A549 (cell line): ENCODE measurements around the gene PEF1. TPM values are rescaled to one million over a fixed set of nuclear protein-coding genes. Genes with fewer than 3 reads are reported as not detected.

Experiments used
- ATAC-seq, 2 experiments: fragments of 200-7000 bp in 1 of 2; fragments of >200 bp in 1 of 2; cut with Nextera tagmentation in 1 of 2; cut with Tn5 transposase in 1 of 2; 3 replicates each; pipeline versions ENCODE4 v1.8.0 to v1.9.1; 2018 to 2020; ENCODE audit warnings: mild to moderate bottlenecking in 1 of 2, moderate library complexity in 1 of 2
- CTCF ChIA-PET: fragments of 300-600 bp; sonication (Branson Sonifier 250); formaldehyde crosslinking; extraction: SDS; loops from one replicate; lab custom pipeline; 2021; ENCODE audit warnings: antibody characterized with exemption, inconsistent platforms; lab: Yijun Ruan, JAX
- POLR2A ChIA-PET: fragments of 350-600 bp; formaldehyde crosslinking; extraction: SDS; loops from one replicate; lab custom pipeline; 2021; ENCODE audit warnings: antibody characterized with exemption, inconsistent platforms; lab: Yijun Ruan, JAX
- DNase-seq, 2 experiments: peaks; one replicate each; pipeline versions ENCODE4 v3.0.0 to v3.0.0-alpha.2; 2011 to 2016; ENCODE audit warnings: low read depth in 1 of 2, low spot score in 1 of 2
- FAIRE-seq: peaks from 2 replicates; lab custom pipeline; 2011; peaks lifted over from hg19 to GRCh38; lab: Jason Lieb, UNC
- H3K27ac ChIP-seq, 2 experiments: fragments of >200 bp; sonication (Bioruptor Twin); formaldehyde crosslinking; 3 replicates each; pipeline ENCODE4 v1.5.1; 2016 to 2017
- H3K4me1 ChIP-seq: fragments of >200 bp; sonication (Bioruptor Twin); formaldehyde crosslinking; 3 replicates; pipeline ENCODE4 v1.6.1; 2016
- H3K4me2 ChIP-seq: fragments of >200 bp; sonication (Bioruptor Twin); formaldehyde crosslinking; 3 replicates; pipeline ENCODE4 v1.6.1; 2016
- H3K4me3 ChIP-seq: fragments of >200 bp; sonication (Bioruptor Twin); formaldehyde crosslinking; 3 replicates; pipeline ENCODE4 v1.5.1; 2016
- H3K9me3 ChIP-seq: fragments of >200 bp; sonication (Bioruptor Twin); formaldehyde crosslinking; 3 replicates; pipeline ENCODE4 v1.6.1; 2016
- BCL3 ChIP-seq: fragments of >200 bp; sonication (Bioruptor Twin); formaldehyde crosslinking; IDR thresholded peaks from 3 replicates; pipeline ENCODE4 v1.6.1; 2016
- FOSL2 ChIP-seq, 2 experiments: fragments of 450-650 bp in 1 of 2; fragments of >200 bp in 1 of 2; sonication (Bioruptor Twin) in 1 of 2; formaldehyde crosslinking; IDR thresholded peaks; 2 replicates each; pipeline versions ENCODE4 v1.5.0 to v1.6.1; 2016 to 2020; ENCODE audit warnings: mild to moderate bottlenecking in 1 of 2, moderate library complexity in 1 of 2
- HOXB13 ChIP-seq: fragments of 250-450 bp; sonication (Bioruptor Pico); IDR thresholded peaks from 2 replicates; pipeline ENCODE4 v1.5.0; 2020; ENCODE audit warnings: low read depth, mild to moderate bottlenecking, moderate library complexity
- HOXB5 ChIP-seq: fragments of 250-450 bp; sonication (Bioruptor Pico); IDR thresholded peaks from 2 replicates; pipeline ENCODE4 v1.5.0; 2020; ENCODE audit warnings: mild to moderate bottlenecking, moderate library complexity
- KDM5A ChIP-seq: fragments of 200-600 bp; sonication (generic); IDR thresholded peaks from 2 replicates; pipeline ENCODE4 v1.6.1; 2016; ENCODE audit warnings: antibody characterized with exemption, mild to moderate bottlenecking
- MAZ ChIP-seq: fragments of 150-350 bp; IDR thresholded peaks from 2 replicates; pipeline ENCODE4 v1.6.1; 2014; ENCODE audit warnings: antibody characterized with exemption, low read depth, low read length, borderline replicate concordance
- NR3C1 ChIP-seq: fragments of >200 bp; sonication (Bioruptor Twin); formaldehyde crosslinking; IDR thresholded peaks from 3 replicates; pipeline ENCODE4 v1.6.1; 2017
- PHF8 ChIP-seq: fragments of 200-600 bp; sonication (generic); IDR thresholded peaks from 2 replicates; pipeline ENCODE4 v1.6.1; 2016; ENCODE audit warnings: low read depth, mild to moderate bottlenecking, antibody characterized with exemption, moderate library complexity, borderline replicate concordance
- RAD21 ChIP-seq, 2 experiments: fragments of >200 bp in 1 of 2; sonication (Bioruptor Twin) in 1 of 2; formaldehyde crosslinking in 1 of 2; IDR thresholded peaks in 1 of 2; conservative IDR thresholded peaks in 1 of 2; 2 replicates in 1 of 2; 3 replicates in 1 of 2; pipeline ENCODE4 v1.6.1; 2012 to 2018; ENCODE audit warnings: inconsistent platforms in 1 of 2
- RFX5 ChIP-seq: fragments of 450-650 bp; IDR thresholded peaks from 2 replicates; pipeline ENCODE4 v1.7.1; 2014; ENCODE audit warnings: antibody characterized with exemption, mild to moderate bottlenecking, moderate library complexity
- TFCP2L1 ChIP-seq: fragments of 250-450 bp; sonication (Bioruptor Pico); IDR thresholded peaks from 2 replicates; pipeline ENCODE4 v1.5.0; 2021; ENCODE audit warnings: mild to moderate bottlenecking
- ZFP36 ChIP-seq: fragments of 450-650 bp; IDR thresholded peaks from 2 replicates; pipeline ENCODE4 v1.6.1; 2014; ENCODE audit warnings: borderline replicate concordance; ENCODE audit not compliant: partially characterized antibody
- WGBS: methylation state at CpG from one replicate; pipeline ENCODE4 v1.1.6; 2017; ENCODE audit errors: missing lambda C conversion rate; 5-methylcytosine and 5-hydroxymethylcytosine counted together
- polyA plus RNA-seq, 4 experiments: library from polyadenylated mRNA; depleted of rRNA in 3 of 4; stranded (reverse); fragments of >200 nt; fragmentation: RNase III in 1 of 4; extraction: RNeasy Plus Mini Kit Qiagen cat#74134 plus additional on column Dnase treatment in 1 of 4; gene quantifications; 2 replicates in 3 of 4; 3 replicates in 1 of 4; pipeline ENCODE4 v1.2.3, GENCODE V29; 2011 to 2017
- TF ChIP-seq, protein P1 (sequence below): fragments of >200 bp; sonication (Bioruptor Twin); formaldehyde crosslinking; IDR thresholded peaks from 3 replicates; pipeline ENCODE4 v1.5.1; 2016

Gene PEF1
- polyA plus RNA-seq, 2 of the 4 experiments (the other 2 are of a cell fraction): 38.3 to 47.6 TPM

GRCh38 chr1:31669433-31669785 lies 24.7 kb upstream of the PEF1 start:
- TF ChIP-seq HOXB13 (CRISPR knock-in tag) (no peak), TFCP2L1 (no peak), FOSL2 (IDR thresholded peaks at IDR 0.05) (no peak), FOSL2 (CRISPR knock-in tag; IDR thresholded peaks at IDR 0.05) (no peak), ZFP36 (no peak), HOXB5 (CRISPR knock-in tag) (no peak), RAD21 (conservative IDR thresholded peaks at IDR 0.05 in 1 of 2, IDR thresholded peaks at IDR 0.05 in 1 of 2) (no peak)
- no peaks in the 10 kb centered on the region for H3K9me3 ChIP-seq
- H3K27ac ChIP-seq: peak overlapping the region; percentile 28 to 91; a peak in 5 of 6 replicates
- ATAC-seq (no peak), FAIRE-seq (no peak), DNase-seq (no peak)
- CTCF ChIA-PET: interaction anchor here (1.1 to 2.8 kb wide), 7 partner anchors 9 to 48 kb away, joined by 3 to 17 read pairs (median 4); no protein-coding TSS in a partner anchor
- POLR2A ChIA-PET: interaction anchor here (1.2 kb wide), 3 partner anchors 45 to 119 kb away, joined by 5 to 8 read pairs (median 6); no protein-coding TSS in a partner anchor
- 81% methylated on average over 7 of the region's 7 CpGs for WGBS
- peak overlapping the region; percentile 53 for H3K4me2 ChIP-seq
- H3K4me3 ChIP-seq: no peak overlapping the region
- H3K4me1 ChIP-seq: peaks cover 43% of the 10 kb centered on the region

- ATAC-seq (no peak), DNase-seq (no peak)
- no peak overlapping the region for H3K4me3 ChIP-seq
- CTCF ChIA-PET: interaction anchor here (6.5 to 11.2 kb wide), 4 partner anchors 34 to 121 kb away, joined by 72 to 183 read pairs (median 108); partner anchors contain the start of gene COL16A1
- POLR2A ChIA-PET: no interaction called here
- H3K4me2 ChIP-seq: no peak overlapping the region
- peaks cover 48% of the 10 kb centered on the region for H3K4me1 ChIP-seq
- TF ChIP-seq RAD21 (conservative IDR thresholded peaks at IDR 0.05 in 1 of 2, IDR thresholded peaks at IDR 0.05 in 1 of 2): no peak
- TF ChIP-seq BCL3: no peak
- TF ChIP-seq RFX5: no peak
- TF ChIP-seq MAZ: no peak
- TF ChIP-seq NR3C1: no peak
- TF ChIP-seq, all 56 proteins: peak for 0
- no peaks in the 10 kb centered on the region for H3K9me3 ChIP-seq
- 88% methylated on average over 6 of the region's 11 CpGs for WGBS
- no peak for FAIRE-seq
- H3K27ac ChIP-seq: peak overlapping the region; percentile 83 to 91; a peak in 4 of 6 replicates
Observed at GRCh38 chr1:31668303-31668883, 23.7 kb upstream of the PEF1 start.

- WGBS: 77% methylated on average over 12 of the region's 19 CpGs
- no peak for DNase-seq
- POLR2A ChIA-PET: interaction anchor here (0.7 to 4.4 kb wide), 6 partner anchors 34 to 122 kb away, joined by 3 to 25 read pairs (median 4); no protein-coding TSS in a partner anchor
- peaks cover 48% of the 10 kb centered on the region for H3K4me1 ChIP-seq
- TF ChIP-seq TFCP2L1 (no peak), KDM5A (no peak), PHF8 (no peak), NR3C1 (no peak)
- TF ChIP-seq, protein P1, sequence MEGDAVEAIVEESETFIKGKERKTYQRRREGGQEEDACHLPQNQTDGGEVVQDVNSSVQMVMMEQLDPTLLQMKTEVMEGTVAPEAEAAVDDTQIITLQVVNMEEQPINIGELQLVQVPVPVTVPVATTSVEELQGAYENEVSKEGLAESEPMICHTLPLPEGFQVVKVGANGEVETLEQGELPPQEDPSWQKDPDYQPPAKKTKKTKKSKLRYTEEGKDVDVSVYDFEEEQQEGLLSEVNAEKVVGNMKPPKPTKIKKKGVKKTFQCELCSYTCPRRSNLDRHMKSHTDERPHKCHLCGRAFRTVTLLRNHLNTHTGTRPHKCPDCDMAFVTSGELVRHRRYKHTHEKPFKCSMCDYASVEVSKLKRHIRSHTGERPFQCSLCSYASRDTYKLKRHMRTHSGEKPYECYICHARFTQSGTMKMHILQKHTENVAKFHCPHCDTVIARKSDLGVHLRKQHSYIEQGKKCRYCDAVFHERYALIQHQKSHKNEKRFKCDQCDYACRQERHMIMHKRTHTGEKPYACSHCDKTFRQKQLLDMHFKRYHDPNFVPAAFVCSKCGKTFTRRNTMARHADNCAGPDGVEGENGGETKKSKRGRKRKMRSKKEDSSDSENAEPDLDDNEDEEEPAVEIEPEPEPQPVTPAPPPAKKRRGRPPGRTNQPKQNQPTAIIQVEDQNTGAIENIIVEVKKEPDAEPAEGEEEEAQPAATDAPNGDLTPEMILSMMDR: no peak
- TF ChIP-seq, all 56 proteins: peak for 0
- Histone ChIP-seq H3K27ac (peak overlapping the region; percentile 83 to 91), H3K4me3 (no peak overlapping the region), H3K4me2 (peak overlapping the region; percentile 69), H3K9me3 (no peaks in the 10 kb centered on the region)
- CTCF ChIA-PET: interaction anchor here (1.8 to 11.2 kb wide), 6 partner anchors 16 to 123 kb away, joined by 9 to 183 read pairs (median 87); partner anchors contain the start of gene COL16A1
- ATAC-seq: no peak
- FAIRE-seq: no peak
Observed at GRCh38 chr1:31667065-31667785, 22.5 kb upstream of the PEF1 start.
